Amniotic epithelial cell (primary cell): ENCODE results near the gene NTSR2.
A peak's percentile ranks its signal among the peaks of the same experiment; 100 is the strongest.

Experiments used
- DNase-seq: peaks from one replicate; pipeline ENCODE4 v3.0.0-alpha.2; 2010; ENCODE audit warnings: low read depth

NTSR2 gene

GRCh38 chr2:11628675-11629074 is 41.3 kb downstream of the NTSR2 start:
- DNase-seq, result no peak

GRCh38 chr2:11625671-11626070 is 44.3 kb downstream of the NTSR2 start:
- no peak for DNase-seq

- DNase-seq, result no peak
Observed at GRCh38 chr2:11624893-11625292, 45.1 kb downstream of the NTSR2 start.

GRCh38 chr2:11622611-11623010 is 47.4 kb downstream of the NTSR2 start:
- DNase-seq, result peak; percentile 7

GRCh38 chr2:11621410-11621809 is 48.6 kb downstream of the NTSR2 start:
- DNase-seq, result no peak

GRCh38 chr2:11618708-11619062 is 51.3 kb downstream of the NTSR2 start:
- no peak for DNase-seq

- no peak for DNase-seq
Observed at GRCh38 chr2:11617984-11618707, 51.8 kb downstream of the NTSR2 start.

GRCh38 chr2:11617527-11617926 is 52.5 kb downstream of the NTSR2 start:
- no peak for DNase-seq

DNA sequence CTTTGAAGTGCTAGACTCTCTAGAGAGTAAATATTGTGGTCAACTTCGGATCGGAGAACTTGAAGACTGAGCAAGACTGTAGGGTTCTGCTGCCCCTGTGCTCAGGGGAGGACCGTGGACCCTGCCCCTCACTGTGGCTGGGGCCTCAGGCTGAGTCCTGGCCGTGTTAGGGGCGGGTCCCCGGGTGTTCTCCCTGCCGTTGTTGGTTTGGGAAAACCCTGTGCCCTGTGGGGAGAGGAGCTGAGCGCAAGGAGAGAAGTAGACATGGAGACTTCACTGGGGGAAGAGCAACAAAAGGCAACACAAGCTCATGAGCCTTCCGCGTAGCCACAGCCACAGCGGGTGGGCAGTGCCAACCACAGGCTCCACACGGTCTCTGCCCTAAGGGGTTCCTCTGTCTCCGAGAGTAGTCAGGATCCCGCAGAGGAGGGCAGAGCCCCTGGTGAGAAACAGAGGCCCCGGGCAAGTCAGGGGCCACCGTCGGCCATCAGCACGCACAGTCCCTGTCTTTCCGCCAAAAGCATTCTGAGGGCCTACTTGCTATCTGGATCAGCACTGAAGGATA is 53.1 kb downstream of the NTSR2 start:
- DNase-seq, result no peak

DNA sequence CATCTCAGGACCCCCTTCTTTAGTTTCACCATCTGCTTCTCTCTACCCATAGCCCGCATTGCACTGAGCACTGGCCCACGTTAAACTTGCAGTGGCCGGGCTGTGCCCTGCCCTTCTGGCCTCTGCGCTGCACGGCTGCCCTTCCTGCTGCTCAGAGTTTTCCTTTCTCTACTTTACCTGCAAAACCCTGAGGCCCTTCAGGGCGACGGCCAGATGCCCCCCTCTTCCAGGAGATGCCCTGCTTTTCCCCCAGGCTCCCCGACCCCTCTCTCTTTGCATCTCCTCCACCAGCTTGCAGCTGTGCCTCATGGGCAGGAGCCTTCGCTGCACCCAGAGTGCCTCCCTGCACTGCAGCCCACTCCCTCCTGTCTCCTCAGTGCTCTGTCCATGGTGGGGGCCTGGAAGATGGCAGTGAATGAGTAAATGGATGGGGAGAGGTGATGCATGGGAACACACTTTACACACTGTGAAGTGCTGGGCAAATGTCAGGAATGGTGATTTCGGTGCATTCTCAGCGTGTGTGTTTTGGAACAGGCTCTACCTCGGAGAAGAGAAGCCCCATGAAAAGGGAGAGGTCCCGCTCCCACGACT is 53.8 kb downstream of the NTSR2 start:
- no peak for DNase-seq

DNA sequence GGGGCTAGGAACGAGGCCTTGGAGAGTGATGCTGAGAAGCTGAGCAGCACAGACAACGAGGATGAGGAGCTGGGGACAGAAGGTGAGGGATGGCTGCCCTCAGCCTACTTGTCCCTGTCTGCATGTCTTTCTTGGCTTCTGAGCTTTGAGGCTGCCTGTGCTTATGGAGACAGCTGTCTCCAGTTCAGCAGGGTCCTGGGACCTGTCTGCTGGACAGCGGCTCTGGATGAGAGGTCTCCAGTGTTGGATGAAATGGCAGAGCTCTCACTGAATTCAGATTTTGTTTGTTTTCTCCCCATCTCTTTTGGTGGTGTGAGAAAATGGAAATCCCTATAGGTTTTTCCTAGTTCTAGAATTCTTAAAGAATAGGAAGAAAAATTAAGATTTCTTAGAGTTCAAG is 54.8 kb downstream of the NTSR2 start:
- DNase-seq, result no peak

GRCh38 chr2:11613297-11613696 is 56.7 kb downstream of the NTSR2 start:
- DNase-seq, result no peak

GRCh38 chr2:11612553-11613215 is 57.3 kb downstream of the NTSR2 start:
- DNase-seq, result no peak

DNA sequence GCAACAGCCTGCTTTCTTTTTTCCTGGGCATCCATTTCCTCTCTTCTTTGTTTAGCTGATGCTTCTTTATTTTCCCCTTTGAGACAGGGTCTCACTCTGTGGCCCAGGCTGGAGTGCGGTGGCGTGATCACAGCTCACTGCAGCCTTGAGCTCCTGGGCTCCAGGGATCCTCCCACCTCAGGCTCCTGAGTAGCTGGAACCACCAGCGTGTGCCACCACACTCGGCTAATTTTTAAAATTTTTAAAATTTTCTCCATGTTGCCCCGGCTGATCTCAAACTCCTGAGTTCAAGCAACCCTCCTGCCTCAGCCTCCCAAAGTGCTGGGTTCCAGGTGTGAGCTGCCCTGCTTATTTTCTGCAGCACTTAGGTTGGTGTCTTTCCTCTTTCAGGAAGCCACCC is 58.7 kb downstream of the NTSR2 start:
- DNase-seq, result no peak

DNA sequence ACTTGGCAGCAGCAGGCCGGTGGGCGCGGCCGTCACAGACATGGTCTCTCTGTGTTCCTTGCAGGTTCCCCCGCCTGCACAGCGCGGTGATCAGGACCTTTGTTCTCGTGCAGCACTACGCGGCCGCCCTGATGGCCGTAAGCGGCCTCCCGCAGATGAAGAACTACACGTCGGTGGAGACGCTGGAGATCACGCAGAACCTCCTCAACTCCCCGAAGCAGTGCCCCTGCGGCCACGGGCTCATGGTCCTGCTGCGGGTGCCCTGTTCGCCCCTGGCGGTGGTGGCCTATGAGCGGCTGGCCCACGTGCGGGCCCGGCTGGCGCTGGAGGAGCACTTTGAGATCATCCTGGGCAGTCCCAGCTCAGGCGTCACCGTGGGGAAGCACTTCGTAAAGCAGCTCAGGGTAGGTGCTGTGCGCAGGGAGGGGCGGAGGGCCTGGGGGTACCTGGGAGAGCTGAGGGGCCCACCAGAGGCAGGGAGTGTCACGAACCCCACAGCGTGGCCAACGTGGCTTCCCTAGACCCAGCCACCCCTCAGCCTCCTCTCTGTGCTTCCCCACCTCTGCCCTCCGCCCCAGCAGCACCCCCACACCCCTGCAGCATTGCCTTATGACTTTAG is 59.3 kb downstream of the NTSR2 start:
- DNase-seq, result no peak
